NCI-H82 treated with DMSO at 0.1 percent for 48 hours (cell line): ENCODE data around the gene ATF4.
"Not testable (repeated sequence)": the region's sequence is repeated elsewhere in the genome, so short reads cannot be mapped to it uniquely, and the experiment has no call there.

ENCODE experiments used
- DNase-seq: peaks from one replicate; lab custom pipeline; 2025; ENCODE audit not compliant: unreplicated experiment; lab: John Stamatoyannopoulos, UW

ATF4 gene

GRCh38 chr22:39510529-39511149 lies 9.7 kb upstream of the ATF4 start:
- DNase-seq, result no peak

GRCh38 chr22:39511226-39511625 lies 9.1 kb upstream of the ATF4 start:
- no peak for DNase-seq

GRCh38 chr22:39512026-39512425 lies 8.3 kb upstream of the ATF4 start:
- DNase-seq, result no peak

- DNase-seq, result no peak
Measured at GRCh38 chr22:39513791-39514190, 6.6 kb upstream of the ATF4 start.

- DNase-seq, result no peak
Measured at GRCh38 chr22:39514373-39514973, 5.9 kb upstream of the ATF4 start.

- no peak for DNase-seq
Measured at GRCh38 chr22:39515266-39516050, 4.9 kb upstream of the ATF4 start.

GRCh38 chr22:39517470-39517869 lies 2.9 kb upstream of the ATF4 start:
- DNase-seq, result no peak

GRCh38 chr22:39518144-39518786 lies 2.1 kb upstream of the ATF4 start:
- no peak for DNase-seq

GRCh38 chr22:39518996-39519680 lies 1.2 kb upstream of the ATF4 start:
- DNase-seq, result no peak

- DNase-seq, result peak; percentile 93
Measured at GRCh38 chr22:39519681-39520225, 609 bp upstream of the ATF4 start.

- not testable (repeated sequence) for DNase-seq
Measured at GRCh38 chr22:39521106-39521885, 934 bp downstream of the ATF4 start.

GRCh38 chr22:39522091-39522490 lies 1.7 kb downstream of the ATF4 start:
- DNase-seq, result not testable (repeated sequence)

- DNase-seq, result no peak
Measured at GRCh38 chr22:39522567-39523300, 2.4 kb downstream of the ATF4 start.

- DNase-seq, result no peak
Measured at GRCh38 chr22:39524089-39524752, 3.9 kb downstream of the ATF4 start.

- no peak for DNase-seq
Measured at GRCh38 chr22:39524753-39525657, 4.6 kb downstream of the ATF4 start.

- no peak for DNase-seq
Measured at GRCh38 chr22:39525658-39525975, 5.3 kb downstream of the ATF4 start.

- DNase-seq, result no peak
Measured at GRCh38 chr22:39526736-39527171, 6.4 kb downstream of the ATF4 start.

- DNase-seq, result peak; percentile 54
Measured at GRCh38 chr22:39527481-39527961, 7.2 kb downstream of the ATF4 start.
